Jurkat, Clone E6-1 (cell line): ENCODE results near the gene STRN.
A peak's percentile ranks its signal among the peaks of the same experiment; 100 is the strongest.
"Not testable (repeated sequence)": the region's sequence is repeated elsewhere in the genome, so short reads cannot be mapped to it uniquely, and the experiment has no call there.

Experiments
- DNase-seq: peaks from one replicate; pipeline ENCODE4 v3.0.0-alpha.2; 2011; ENCODE audit warnings: low read depth, low spot score
- H3K4me3 ChIP-seq: 2 replicates; pipeline ENCODE4 v1.5.1; 2011; ENCODE audit warnings: mild to moderate bottlenecking, low read length, control low read depth, moderate library complexity

The STRN gene

DNA sequence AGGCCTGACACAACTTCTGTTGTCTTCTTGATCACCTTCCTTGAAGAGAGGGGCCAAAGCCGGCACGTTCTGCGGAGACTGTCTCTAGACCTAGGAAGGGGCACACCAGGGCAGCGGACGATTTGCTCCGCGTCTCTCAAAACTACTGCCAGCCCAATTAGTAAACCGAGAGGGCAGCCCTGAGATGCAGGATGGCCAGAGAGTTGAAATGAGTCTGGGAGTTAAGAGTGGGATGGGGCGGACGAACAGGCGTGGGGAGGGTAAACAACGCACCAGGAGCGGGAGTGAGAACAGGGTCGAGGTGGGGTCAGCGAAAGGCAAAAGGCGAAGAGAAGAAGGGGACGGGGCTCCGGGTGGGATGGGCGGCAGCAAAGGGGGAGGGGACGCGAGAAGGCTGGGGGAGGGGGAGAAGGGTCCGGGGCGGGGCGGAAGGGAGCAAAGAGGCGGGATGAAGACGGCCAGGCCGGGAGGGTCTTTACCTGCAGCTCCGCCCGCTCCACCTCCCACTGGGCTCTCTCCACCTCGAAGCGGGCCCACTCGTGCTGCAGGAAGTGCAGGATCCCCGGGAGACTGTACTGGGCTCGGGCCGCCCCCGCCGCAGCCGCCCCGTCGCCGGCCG, 476 bp downstream of the STRN start:
- peak overlapping the region; percentile 71 for H3K4me3 ChIP-seq
- DNase-seq = no peak

DNA sequence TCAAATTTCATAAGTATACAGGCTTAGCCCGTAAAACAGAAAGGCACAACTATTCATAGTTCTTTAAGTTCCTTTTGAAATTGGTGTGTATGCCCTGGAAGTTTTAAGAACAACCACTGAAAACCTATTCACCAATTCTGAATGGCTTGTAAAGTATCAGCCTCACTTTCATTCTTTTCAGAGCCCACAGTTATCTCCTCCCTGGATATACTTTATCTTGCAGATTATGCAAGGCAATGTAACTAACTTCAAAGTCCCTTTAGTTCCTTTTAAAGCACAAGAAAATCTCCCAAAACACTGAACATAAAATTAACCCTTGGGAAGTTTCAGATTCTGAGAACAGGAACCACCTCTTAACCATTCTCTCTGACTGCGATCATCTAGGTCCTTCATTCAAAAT, 1.1 kb downstream of the STRN start:
- no peak for DNase-seq
- peak overlapping the region; percentile 71 for H3K4me3 ChIP-seq

DNA sequence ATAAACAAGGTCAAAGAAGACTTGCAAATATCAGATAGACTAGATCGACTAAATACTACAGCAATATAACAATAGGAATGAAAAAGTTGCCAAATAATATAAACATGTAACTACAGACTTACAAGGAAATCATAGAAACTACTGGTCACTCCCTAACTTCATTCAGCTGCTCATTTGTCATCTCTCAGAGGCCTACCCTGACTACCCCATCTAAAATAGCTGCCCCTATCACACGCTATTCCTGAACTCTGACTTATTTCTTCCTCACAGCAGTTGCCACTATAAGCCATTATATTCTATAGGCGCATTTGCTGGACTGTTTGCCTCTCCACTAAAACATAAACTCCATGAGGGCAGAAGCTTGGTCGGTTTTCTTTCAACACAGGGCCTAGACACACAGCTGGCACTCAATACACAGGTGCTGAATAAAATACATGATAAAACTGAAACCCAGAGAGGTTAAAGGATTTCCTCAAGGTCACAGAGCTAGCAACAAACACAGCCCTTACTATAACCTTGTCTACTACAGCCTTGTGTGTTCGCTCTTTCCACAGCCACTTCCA, 1.8 kb downstream of the STRN start:
- H3K4me3 ChIP-seq = no peak overlapping the region
- no peak for DNase-seq

DNA sequence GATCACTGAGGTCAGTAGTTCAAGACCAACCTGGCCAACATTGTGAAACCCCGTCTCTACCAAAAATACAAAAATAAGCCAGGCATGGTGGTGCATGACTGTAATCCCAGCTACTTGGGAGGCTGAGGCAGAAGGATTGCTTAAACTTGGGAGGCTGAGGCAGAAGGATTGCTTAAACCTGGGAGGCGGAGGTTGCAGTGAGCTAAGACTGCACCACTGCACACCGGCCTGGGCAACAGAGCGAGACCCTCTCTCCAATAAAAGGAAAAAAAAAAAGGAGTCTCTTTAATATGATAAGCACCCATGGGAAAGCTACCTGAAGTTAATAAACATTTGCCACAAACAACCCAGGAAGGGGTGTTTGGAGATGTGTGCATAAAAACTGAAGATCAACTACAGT, 2.6 kb downstream of the STRN start:
- DNase-seq = no peak
- H3K4me3 ChIP-seq = no peak overlapping the region

DNA sequence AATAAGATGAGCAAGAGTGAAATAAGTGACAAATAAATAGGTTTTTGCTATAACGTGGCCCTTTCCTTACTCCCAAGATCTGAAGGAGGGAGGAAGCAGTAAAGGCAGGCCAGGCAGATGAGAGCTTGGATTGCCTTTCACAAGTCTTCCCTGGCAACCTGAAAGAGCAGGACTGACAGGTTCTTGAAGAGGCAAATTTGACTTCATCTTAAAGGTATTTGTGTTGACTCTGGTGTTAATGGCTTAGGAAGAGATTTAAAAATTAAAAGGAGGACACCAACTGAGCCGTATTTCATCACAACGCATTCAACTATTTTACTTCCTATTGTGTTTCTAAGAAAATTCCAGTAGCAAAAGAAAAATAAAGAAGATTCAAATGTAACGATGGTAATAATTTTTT, 3.2 kb downstream of the STRN start:
- no peak overlapping the region for H3K4me3 ChIP-seq
- no peak for DNase-seq

DNA sequence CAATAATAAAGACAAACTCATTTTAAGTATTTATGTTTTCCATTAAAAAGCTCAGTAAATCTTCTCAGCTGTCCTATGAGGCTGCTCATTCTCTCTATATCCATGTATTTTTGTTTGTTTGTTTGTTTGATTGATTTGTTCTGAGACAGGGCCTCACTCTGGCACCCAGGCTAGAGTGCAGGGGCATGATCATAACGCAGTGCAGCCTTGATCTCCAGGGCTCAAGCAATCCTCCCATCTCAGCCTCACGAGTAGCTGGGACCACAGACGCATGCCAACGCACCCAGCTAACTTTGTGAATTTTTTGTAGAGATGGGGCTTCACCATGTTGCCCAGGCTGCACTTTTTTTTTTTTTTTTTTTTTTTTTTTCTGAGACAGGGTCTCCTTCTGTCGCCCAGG, 5.6 kb downstream of the STRN start:
- H3K4me3 ChIP-seq = no peak overlapping the region

DNA sequence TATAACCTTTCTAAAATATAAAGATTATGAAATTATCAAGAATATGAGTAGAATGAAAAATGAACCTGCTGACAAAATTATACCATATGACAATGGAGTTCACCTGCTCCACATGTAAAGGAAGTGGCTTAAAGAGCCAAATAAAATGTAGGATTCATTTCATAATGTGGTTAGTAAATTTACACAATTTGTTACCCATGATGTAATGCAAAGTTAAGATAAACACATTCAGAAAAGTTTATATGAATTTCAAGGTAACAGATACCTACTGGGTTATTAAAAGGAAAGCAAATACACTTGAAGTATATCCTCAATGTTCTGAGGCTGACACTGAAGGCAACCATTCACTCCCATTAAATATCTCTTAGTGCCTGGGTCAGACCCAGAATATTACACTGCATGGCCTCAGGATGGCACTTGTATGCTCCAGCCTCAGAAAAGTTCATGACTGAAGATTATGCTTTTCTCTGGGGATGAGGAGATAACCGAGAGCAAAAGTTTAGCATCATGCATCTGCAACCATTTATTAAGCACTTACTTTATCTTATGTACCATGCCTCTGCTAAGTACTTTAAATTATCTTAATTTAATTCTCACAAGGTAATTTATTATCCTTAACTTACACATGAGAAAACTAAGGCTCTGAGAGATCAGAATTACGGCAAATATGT, 6.2 kb downstream of the STRN start:
- DNase-seq = no peak
- no peak overlapping the region for H3K4me3 ChIP-seq

More for the DNA sequence above, 5.6 kb downstream of the STRN start:
- DNase-seq = no peak

DNA sequence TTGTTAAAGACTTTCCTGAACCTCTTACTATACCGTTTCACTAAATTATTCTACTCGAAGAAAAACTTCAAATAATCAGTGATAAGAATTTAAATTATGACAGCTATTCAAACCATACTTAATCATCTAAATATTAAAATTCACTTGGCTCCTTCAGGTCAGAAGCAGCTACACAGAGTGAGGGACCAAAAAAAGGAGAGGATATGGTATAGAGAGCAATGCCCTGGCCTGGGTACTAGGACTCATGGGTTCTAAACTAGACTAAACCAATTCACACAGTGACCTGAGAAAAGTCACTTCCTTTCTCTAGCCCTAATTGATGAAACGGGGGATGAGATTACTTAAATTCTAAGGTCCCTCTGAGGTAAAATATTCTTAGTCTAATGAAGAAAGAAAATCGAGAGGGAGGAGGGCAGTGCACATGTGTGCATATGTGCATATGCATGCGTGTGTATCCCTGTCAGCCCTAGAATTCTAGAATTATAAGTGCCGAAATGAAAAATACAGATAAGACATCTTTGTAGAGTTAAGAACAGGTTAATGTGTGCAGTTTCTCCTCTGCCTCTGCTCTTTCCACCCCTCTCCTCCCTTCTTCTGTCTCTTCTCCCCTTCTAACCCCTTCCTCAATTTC, 11.2 kb downstream of the STRN start:
- H3K4me3 ChIP-seq = no peak overlapping the region

DNA sequence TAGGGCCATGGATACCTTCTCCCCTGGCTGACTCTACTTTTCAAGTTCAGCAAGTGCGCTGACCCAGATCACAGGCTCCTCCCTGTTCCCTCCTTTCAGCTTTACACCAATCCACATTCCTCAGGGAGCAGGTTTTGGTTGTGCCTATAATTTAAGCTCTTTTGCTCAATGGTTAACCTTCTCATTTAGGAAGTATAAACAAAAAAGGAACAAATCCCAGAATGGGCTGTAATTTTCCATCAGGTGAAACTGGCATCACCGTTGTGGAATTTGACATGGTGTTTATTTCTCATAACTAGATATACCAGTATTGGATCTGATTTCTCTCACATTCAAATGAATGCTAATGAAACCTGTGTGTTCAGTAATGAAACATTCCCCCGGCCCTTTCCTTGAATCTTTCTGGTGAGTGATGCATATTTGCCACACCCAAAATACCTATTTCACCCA, 13.6 kb downstream of the STRN start:
- H3K4me3 ChIP-seq = no peak overlapping the region
- no peak for DNase-seq

More for the DNA sequence above, 11.2 kb downstream of the STRN start:
- DNase-seq = no peak

DNA sequence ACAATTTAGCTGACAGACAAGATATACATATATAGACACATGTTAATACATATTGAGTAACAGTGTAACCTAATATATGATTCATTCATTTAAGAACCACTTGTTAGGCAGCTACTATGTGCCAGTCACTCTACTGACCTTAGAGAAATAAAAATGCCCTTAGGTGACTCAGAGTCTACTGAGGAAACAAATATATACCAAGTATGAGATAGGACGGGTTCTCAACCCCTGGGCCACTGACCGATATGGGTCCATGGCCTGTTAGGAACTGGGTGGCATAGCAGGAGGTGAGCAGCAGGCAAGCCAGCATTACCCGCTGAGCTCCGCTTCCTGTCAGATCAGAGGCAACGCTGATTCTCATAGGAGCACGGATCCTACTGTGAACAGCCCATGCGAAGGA, 14.8 kb downstream of the STRN start:
- H3K4me3 ChIP-seq = no peak overlapping the region
- no peak for DNase-seq

DNA sequence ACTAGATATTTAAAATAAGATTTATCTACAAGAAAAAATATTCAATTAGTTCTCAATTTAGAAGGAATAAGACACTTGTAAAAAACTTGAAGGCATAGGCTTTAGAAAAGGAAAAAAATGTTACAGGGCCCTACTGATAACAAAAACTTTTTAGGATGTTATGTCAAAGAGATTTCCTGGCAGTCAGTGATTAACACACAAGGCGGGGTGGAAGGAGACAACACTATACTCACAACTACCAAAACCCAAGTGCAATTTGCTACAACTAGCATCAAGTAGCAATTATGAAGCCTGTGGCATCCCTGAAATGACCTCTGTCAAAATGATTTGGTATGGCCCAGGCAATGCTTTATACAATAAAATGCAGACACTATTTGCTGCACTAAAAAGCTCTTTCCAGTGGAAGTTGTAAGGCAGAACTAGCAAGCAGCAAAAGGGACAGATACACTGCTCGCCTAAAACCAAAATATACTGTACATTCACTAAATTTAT, 15.3 kb downstream of the STRN start:
- no peak overlapping the region for H3K4me3 ChIP-seq
- no peak for DNase-seq

DNA sequence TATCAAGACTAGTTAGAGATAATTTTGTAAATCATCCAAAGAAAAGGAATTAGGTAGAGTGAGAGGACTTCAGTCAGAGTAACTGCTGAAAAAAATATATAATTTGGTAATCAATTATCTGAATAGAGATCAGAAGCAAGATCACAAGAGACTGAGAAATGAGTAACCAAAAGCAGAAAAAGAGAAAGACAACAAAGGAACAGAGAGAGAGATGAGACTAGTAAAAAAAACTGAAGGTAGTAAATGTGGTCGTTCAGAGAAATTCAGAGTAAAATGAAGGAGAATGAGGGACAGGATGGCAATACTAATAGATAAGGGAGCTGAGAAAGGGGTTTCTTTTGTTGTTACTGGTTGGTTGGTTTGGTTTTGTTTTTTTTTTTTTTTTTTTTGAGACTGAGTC, 16.5 kb downstream of the STRN start:
- DNase-seq = no peak

DNA sequence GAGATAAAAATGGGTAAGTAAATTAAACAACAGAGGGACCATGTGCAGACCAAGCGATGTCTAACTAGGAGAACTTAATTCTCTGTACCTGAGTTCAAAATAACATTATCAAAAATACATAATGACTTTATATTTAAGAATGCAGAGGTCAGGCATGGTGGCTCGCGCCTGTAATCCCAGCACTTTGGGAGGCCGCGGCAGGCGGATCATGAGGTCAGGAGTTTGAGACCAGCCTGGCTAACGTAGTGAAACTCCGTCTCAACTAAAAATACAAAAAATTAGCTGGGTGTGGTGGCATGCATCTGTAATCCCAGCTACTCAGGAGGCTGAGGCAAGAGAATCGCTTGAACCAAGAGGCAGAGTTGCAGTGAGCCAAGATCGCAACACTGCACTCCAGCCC, 21.1 kb downstream of the STRN start:
- DNase-seq = not testable (repeated sequence)

More for the DNA sequence above, 16.5 kb downstream of the STRN start:
- H3K4me3 ChIP-seq = no peak overlapping the region

DNA sequence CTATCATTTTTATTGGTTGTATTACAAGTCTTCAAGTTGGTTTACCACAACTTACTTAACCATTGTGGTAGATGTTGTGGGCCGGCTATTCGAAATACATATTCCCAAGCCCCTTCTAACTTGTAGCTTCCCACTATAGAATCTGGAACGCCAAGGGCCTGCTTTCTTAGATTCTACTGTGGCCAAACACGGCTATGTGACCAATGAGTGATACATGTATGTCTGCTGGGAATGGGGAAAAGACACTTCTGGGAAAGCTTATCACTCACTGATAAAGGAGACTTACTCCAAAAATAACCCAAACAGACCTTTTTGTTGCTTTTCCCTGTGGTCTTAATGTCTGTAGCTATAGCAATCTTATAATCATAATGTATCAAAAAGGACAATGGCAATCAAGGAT, 24.5 kb downstream of the STRN start:
- DNase-seq = no peak
- H3K4me3 ChIP-seq = no peak overlapping the region

More for the DNA sequence above, 21.1 kb downstream of the STRN start:
- H3K4me3 ChIP-seq = not testable (repeated sequence)

DNA sequence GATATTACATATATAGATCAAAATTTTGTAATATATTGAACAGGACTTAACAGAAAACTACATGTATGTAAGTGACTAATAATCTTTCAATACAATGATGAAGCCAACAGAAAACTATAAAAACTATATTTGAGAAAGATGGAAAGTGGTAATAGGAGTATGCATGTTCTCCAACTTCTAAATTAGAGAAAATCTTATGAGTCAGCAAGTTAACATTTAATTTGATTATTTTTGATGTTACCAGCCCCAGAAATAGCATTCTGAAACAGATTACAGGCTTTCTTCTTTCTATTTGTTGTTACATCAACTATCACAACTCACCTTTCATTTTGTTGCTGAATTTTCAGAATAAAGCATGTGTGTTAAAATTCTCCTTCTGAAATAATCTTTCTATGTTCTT, 29.8 kb downstream of the STRN start:
- DNase-seq, H3K4me3 ChIP-seq: not testable (repeated sequence)

DNA sequence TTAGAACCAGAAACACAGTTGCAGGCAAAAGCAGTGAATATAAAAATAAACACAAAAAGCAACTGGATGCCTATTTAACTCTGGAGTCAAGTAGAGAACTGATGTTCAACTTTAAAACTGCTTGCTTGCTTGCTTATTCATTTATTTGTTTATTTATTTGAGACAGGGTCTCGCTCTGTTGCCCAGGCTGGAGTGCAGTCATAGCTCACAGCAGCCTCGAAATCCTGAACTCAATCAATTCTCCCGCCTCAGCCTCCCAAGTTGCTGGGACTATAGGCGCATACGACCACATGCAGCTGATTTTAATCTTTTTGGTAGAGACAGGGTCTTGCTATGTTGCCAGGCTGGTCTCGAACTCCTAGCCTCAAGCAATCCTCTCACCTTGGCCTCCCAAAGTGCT, 34.6 kb downstream of the STRN start:
- not testable (repeated sequence) for DNase-seq, H3K4me3 ChIP-seq

DNA sequence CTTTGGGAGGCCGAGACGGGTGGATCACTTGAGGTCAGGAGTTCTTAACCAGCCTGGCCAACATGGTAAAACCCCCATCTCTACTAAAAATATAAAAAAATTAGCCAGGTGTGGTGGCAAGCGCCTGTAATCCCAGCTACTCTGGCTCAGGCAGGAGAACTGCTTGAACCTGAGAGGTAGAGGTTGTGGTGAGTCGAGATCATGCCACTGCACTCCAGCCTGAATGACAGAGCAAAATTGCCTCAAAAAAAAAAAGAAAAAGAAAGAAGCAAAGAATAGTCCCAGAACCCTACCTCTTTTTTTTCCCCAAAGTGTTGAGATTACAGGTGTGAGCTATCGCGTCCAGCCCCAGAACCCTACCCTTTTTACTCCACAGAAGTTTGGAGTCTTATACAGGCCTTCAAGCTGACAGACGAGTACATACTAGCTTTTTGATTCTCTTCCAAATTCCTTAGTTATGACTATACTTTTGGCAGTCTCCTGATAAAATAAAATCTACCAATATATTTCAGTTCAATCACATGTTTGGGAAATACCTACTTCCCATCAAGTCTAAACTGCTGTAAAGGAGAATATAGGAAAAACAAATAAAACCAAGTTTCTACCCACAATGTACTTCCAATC, 35.4 kb downstream of the STRN start:
- H3K4me3 ChIP-seq, DNase-seq: not testable (repeated sequence)

DNA sequence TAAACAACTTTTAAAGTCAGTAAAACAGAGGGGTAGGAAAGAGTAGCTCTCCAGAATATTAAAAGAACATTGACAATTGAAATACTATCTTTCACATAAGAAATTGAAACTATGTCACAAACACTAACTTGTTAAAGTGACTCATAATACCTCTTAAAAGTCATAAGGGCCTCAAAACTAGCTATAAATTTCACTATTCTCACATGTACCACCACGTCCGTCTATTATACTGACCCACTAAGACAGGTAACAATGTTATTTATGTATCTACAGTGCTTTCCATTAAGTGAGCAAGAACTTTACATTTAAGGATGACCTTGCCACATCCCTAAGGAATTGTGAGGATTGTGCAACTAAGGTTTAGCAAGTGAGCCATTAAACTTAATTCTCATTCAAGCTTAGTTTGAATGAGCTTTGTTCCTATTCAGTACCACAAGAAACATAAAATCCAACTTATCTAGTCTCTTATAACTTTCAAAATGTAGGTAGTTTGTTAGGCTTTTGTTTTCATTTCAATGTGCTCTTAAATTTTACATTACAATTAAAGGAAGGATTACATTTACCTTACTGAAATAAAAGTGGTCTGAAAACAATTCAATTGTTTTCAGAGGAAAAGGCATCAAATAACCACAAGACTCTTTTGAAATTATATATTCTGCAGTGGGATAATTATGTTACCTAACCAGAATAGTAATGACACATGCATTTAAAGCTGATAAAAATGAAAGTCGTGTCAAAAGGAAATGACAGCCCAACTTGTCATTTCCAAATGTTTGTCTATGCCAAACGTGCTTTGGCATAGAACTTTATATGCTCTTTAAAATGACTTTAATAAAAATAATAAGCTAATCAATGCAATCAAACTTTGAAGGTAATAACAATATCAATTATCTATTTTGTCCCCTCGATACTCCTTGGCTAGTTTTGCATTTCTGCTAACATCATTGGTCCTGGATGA, 39.9 kb downstream of the STRN start:
- not testable (repeated sequence) for DNase-seq, H3K4me3 ChIP-seq
